ENCODE measurements around the gene ERBB3. TPM values are rescaled to one million over a fixed set of nuclear protein-coding genes. Genes with fewer than 3 reads are reported as not detected.
"Not testable (repeated sequence)": the region's sequence is repeated elsewhere in the genome, so short reads cannot be mapped to it uniquely, and the experiment has no call there.

Gene ERBB3
- total and polyA plus RNA-seq, 2 experiments from 2014 or later, result 56.1 to 104 TPM

GRCh38 chr12:56040963-56041551, 38.9 kb upstream of the ERBB3 start:
- Histone ChIP-seq H4K20me1 (ENCODE audit: insufficient read depth, poor library complexity, severe bottlenecking) (peaks cover 15% of the 10 kb centered on the region), H3K36me3 (replicated peaks; ENCODE audit: insufficient read depth, low read depth) (no peaks in the 10 kb centered on the region), H3K4me3 (peak overlapping the region; percentile 6), H3K27me3 (no peaks in the 10 kb centered on the region), H2AFZ (peak overlapping the region; percentile 58), H3K9me2 (replicated peaks; ENCODE audit: insufficient read depth) (no peaks in the 10 kb centered on the region), H3K9me3 (ENCODE audit: low read depth) (no peaks in the 10 kb centered on the region), H3K27ac (peak overlapping the region; percentile 85), H3K79me2 (peaks cover 30% of the 10 kb centered on the region), H3K4me2 (peak overlapping the region; percentile 75), H3K4me1 (ENCODE audit: insufficient read depth) (peaks cover 14% of the 10 kb centered on the region)
- TF ChIP-seq EZH2 (IDR thresholded peaks at IDR 0.05; ENCODE audit: borderline replicate concordance), result no peak
- no peak for TF ChIP-seq EZH2phosphoT487 (IDR thresholded peaks at IDR 0.05; ENCODE audit: low read depth, severe bottlenecking, unreplicated experiment)
- TF ChIP-seq CTCF (IDR thresholded peaks at IDR 0.05; ENCODE audit: poor library complexity), result no peak
- 56% methylated on average over 14 of the region's 14 CpGs for WGBS (ENCODE audit: low lambda C conversion rate, missing lambda C conversion rate)
- no peak for DNase-seq (ENCODE audit: low spot score)

- Histone ChIP-seq H4K20me1 (ENCODE audit: insufficient read depth, poor library complexity, severe bottlenecking) (peaks cover 15% of the 10 kb centered on the region), H2AFZ (peak within 1 kb of the TSS; percentile 89), H3K4me1 (ENCODE audit: insufficient read depth) (peaks cover 14% of the 10 kb centered on the region), H3K79me2 (peaks cover 30% of the 10 kb centered on the region), H3K9me3 (ENCODE audit: low read depth) (no peaks in the 10 kb centered on the region), H3K4me2 (peak within 1 kb of the TSS; percentile 82), H3K27me3 (no peaks in the 10 kb centered on the region), H3K9me2 (replicated peaks; ENCODE audit: insufficient read depth) (no peaks in the 10 kb centered on the region), H3K27ac (peak within 1 kb of the TSS; percentile 97), H3K4me3 (peak within 1 kb of the TSS; percentile 67), H3K36me3 (replicated peaks; ENCODE audit: insufficient read depth, low read depth) (no peaks in the 10 kb centered on the region)
- 2% methylated on average over 43 of the region's 50 CpGs for WGBS (ENCODE audit: low lambda C conversion rate, missing lambda C conversion rate)
- peak; percentile 98 for DNase-seq (ENCODE audit: low spot score)
- TF ChIP-seq CTCF (IDR thresholded peaks at IDR 0.05; ENCODE audit: poor library complexity), result peak; percentile 71
- no peak for TF ChIP-seq EZH2 (IDR thresholded peaks at IDR 0.05; ENCODE audit: borderline replicate concordance)
- TF ChIP-seq EZH2phosphoT487 (IDR thresholded peaks at IDR 0.05; ENCODE audit: low read depth, severe bottlenecking, unreplicated experiment), result no peak
Observed at GRCh38 chr12:56041552-56042429, 38.2 kb upstream of the ERBB3 start, which contains the start of gene RPS26. Gene RPS26, plus strand, starts transcription at chr12:56041918. Its CDS starts 249 bp downstream, at chr12:56042167.

GRCh38 chr12:56042430-56042813, 37.5 kb upstream of the ERBB3 start:
- Histone ChIP-seq H3K79me2 (peaks cover 30% of the 10 kb centered on the region), H3K4me1 (ENCODE audit: insufficient read depth) (peaks cover 14% of the 10 kb centered on the region), H3K4me2 (peak overlapping the region; percentile 82), H3K27ac (peak overlapping the region; percentile 97), H3K4me3 (peak overlapping the region; percentile 67), H2AFZ (peak overlapping the region; percentile 89), H4K20me1 (ENCODE audit: insufficient read depth, poor library complexity, severe bottlenecking) (peaks cover 15% of the 10 kb centered on the region)
- H3K27me3 ChIP-seq; H3K9me2 ChIP-seq (replicated peaks; ENCODE audit: insufficient read depth); DNase-seq (ENCODE audit: low spot score); H3K9me3 ChIP-seq (ENCODE audit: low read depth); H3K36me3 ChIP-seq (replicated peaks; ENCODE audit: insufficient read depth, low read depth): not testable (repeated sequence)
- 5% methylated on average over 20 of the region's 20 CpGs for WGBS (ENCODE audit: low lambda C conversion rate, missing lambda C conversion rate)

- Histone ChIP-seq H4K20me1 (ENCODE audit: insufficient read depth, poor library complexity, severe bottlenecking) (peaks cover 15% of the 10 kb centered on the region), H3K4me1 (ENCODE audit: insufficient read depth) (peaks cover 14% of the 10 kb centered on the region), H3K36me3 (replicated peaks; ENCODE audit: insufficient read depth, low read depth) (no peaks in the 10 kb centered on the region), H3K27me3 (no peaks in the 10 kb centered on the region), H3K9me2 (replicated peaks; ENCODE audit: insufficient read depth) (no peaks in the 10 kb centered on the region), H2AFZ (no peak overlapping the region), H3K4me3 (peak overlapping the region; percentile 67), H3K79me2 (peaks cover 30% of the 10 kb centered on the region), H3K4me2 (peak overlapping the region; percentile 82), H3K9me3 (ENCODE audit: low read depth) (no peaks in the 10 kb centered on the region), H3K27ac (peak overlapping the region; percentile 97)
- DNase-seq (ENCODE audit: low spot score), result no peak
- TF ChIP-seq EZH2phosphoT487 (IDR thresholded peaks at IDR 0.05; ENCODE audit: low read depth, severe bottlenecking, unreplicated experiment) (no peak), CTCF (IDR thresholded peaks at IDR 0.05; ENCODE audit: poor library complexity) (no peak), EZH2 (IDR thresholded peaks at IDR 0.05; ENCODE audit: borderline replicate concordance) (no peak)
- WGBS (ENCODE audit: low lambda C conversion rate, missing lambda C conversion rate), result 51% methylated on average over 9 of the region's 9 CpGs
Observed at GRCh38 chr12:56042843-56043242, 37.1 kb upstream of the ERBB3 start.
